ENCODE results near the gene DYSF. TPM values are rescaled to one million over a fixed set of nuclear protein-coding genes. Genes with fewer than 3 reads are reported as not detected.

The DYSF gene
- total RNA-seq, 1 donor from 2014 or later: 0.13 TPM

DNA sequence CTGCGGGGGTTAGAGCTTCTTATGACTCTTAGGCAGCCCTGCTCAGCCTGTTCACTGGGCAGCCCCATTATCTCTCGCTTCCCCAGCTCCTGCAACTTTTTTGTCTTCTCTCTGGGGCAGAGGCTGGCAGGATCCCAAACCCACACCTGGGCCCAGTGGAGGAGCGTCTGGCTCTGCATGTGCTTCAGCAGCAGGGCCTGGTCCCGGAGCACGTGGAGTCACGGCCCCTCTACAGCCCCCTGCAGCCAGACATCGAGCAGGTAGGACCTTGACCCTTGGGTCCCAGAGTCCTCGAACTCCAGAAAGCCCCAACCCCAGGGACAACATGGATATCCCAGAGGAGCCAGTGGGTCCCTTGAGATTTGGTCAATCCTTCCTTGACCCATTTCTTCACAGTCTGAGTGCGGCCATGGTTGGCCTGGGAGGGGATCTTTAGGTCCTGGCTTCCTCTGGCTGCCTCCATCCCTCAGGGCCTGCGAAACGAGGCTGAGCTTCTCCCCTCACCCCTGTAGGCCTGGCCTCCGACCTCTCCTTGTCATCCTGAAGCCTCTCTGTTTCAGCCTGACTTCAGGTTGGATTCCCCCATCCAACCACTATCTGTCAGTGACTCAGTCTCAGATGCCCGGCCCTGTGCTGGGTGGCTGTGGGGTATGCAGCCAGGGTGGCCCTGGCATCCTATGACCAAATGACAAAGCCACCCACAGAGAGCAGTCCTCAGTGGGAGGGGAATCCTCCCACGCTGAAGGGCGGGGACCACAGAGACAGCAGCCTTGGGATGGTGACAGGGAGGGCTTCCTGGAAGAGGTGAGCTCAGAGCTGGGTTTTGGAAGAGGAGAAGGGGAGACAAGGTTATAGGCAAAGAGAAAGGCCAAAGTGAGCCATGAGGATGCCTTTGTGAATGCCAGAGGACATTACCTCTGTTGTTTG is 214.2 kb downstream of the DYSF start:
- Mint-ChIP-seq H3K27me3 (peaks cover 4% of the 10 kb centered on the region), H3K27ac (no peak overlapping the region), H3K4me1 (no peaks in the 10 kb centered on the region), H3K9me3 (no peaks in the 10 kb centered on the region), H3K4me3 (no peak overlapping the region), H3K36me3 (ENCODE audit: low read depth) (no peaks in the 10 kb centered on the region)
- TF ChIP-seq CTCF (IDR thresholded peaks at IDR 0.05): no peak
- intact Hi-C loops (cut with micrococcal nuclease): no loop called here
- ChIA-PET CTCF (no interaction called here), POLR2A (no interaction called here)
- ATAC-seq (ENCODE audit: low read depth): no peak
- no peak for DNase-seq

GRCh38 chr2:71668326-71669057 is 215.1 kb downstream of the DYSF start:
- intact Hi-C loops (cut with micrococcal nuclease): no loop called here
- Mint-ChIP-seq H3K9me3 (no peaks in the 10 kb centered on the region), H3K36me3 (ENCODE audit: low read depth) (no peaks in the 10 kb centered on the region), H3K27me3 (peaks cover 4% of the 10 kb centered on the region), H3K4me3 (no peak overlapping the region), H3K4me1 (no peaks in the 10 kb centered on the region), H3K27ac (no peak overlapping the region)
- no peak for ATAC-seq (ENCODE audit: low read depth)
- ChIA-PET POLR2A (no interaction called here), CTCF (no interaction called here)
- no peak for DNase-seq
- TF ChIP-seq CTCF (IDR thresholded peaks at IDR 0.05): no peak

GRCh38 chr2:71669058-71669456 is 215.7 kb downstream of the DYSF start:
- Mint-ChIP-seq H3K27ac (no peak overlapping the region), H3K4me3 (no peak overlapping the region), H3K9me3 (no peaks in the 10 kb centered on the region), H3K4me1 (no peaks in the 10 kb centered on the region), H3K27me3 (peaks cover 4% of the 10 kb centered on the region), H3K36me3 (ENCODE audit: low read depth) (no peaks in the 10 kb centered on the region)
- ATAC-seq (ENCODE audit: low read depth) (no peak), DNase-seq (no peak)
- no peak for TF ChIP-seq CTCF (IDR thresholded peaks at IDR 0.05)
- intact Hi-C loops (cut with micrococcal nuclease): no loop called here
- ChIA-PET CTCF (no interaction called here), POLR2A (no interaction called here)

DNA sequence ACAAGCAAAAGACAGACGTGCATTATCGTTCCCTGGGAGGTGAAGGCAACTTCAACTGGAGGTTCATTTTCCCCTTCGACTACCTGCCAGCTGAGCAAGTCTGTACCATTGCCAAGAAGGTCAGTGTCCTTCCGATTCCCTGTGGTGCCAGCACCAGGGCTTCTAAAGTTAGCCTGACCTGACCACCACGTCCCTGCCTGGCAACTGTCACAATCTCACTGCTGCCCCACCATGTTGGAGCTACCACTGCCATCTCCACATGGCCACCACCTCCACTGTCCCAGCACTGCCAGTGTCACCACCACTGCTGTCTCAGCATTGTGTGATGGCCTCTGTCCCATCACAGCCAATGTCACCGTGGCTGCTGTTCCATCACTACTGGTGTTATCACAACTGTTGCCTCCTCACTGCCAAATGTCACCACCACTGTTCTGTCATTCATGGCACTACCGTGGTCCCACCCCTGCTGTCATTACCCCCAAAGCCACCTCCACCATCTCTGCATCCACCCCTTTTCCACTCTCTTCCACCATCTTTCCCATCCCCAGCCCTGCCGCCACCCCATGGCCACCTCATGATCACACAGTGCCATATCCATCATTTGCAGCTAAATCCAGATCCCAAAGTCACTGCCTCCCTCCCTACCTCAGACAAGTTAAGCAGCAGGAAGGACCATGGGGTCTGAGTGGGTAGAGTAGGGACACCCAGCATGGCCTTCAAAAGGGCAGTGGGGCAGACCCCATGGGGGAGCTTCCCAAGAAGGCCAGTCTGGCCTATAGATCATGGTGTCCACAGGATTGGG is 216.5 kb downstream of the DYSF start:
- ChIA-PET CTCF (no interaction called here), POLR2A (no interaction called here)
- no peak for DNase-seq
- Mint-ChIP-seq H3K27me3 (peaks cover 4% of the 10 kb centered on the region), H3K36me3 (ENCODE audit: low read depth) (no peaks in the 10 kb centered on the region), H3K4me3 (no peak overlapping the region), H3K27ac (no peak overlapping the region), H3K9me3 (no peaks in the 10 kb centered on the region), H3K4me1 (no peaks in the 10 kb centered on the region)
- no peak for TF ChIP-seq CTCF (IDR thresholded peaks at IDR 0.05)
- intact Hi-C loops (cut with micrococcal nuclease): no loop called here
- no peak for ATAC-seq (ENCODE audit: low read depth)

GRCh38 chr2:71670430-71670795 is 217.1 kb downstream of the DYSF start:
- H3K36me3 Mint-ChIP-seq (ENCODE audit: low read depth): no peaks in the 10 kb centered on the region
- no peak overlapping the region for H3K27ac Mint-ChIP-seq
- ATAC-seq (ENCODE audit: low read depth) (no peak), DNase-seq (no peak)
- no peak overlapping the region for H3K4me3 Mint-ChIP-seq
- no peaks in the 10 kb centered on the region for H3K9me3 Mint-ChIP-seq
- H3K4me1 Mint-ChIP-seq: no peaks in the 10 kb centered on the region
- no peak for TF ChIP-seq CTCF (IDR thresholded peaks at IDR 0.05)
- CTCF ChIA-PET: no interaction called here
- peaks cover 4% of the 10 kb centered on the region for H3K27me3 Mint-ChIP-seq
- intact Hi-C loops (cut with micrococcal nuclease): no loop called here
- POLR2A ChIA-PET: no interaction called here
